Astrocyte of the spinal cord (primary cell): ENCODE measurements around the gene ZDBF2.
"Not testable (repeated sequence)": the region's sequence is repeated elsewhere in the genome, so short reads cannot be mapped to it uniquely, and the experiment has no call there.

Source experiments
- DNase-seq: peaks from one replicate; pipeline ENCODE4 v3.0.0; 2011; ENCODE audit warnings: low read depth, low spot score
- H3K4me3 ChIP-seq: 2 replicates; pipeline ENCODE4 v1.5.1; 2011; ENCODE audit warnings: low read depth, mild to moderate bottlenecking, low read length, moderate library complexity
- CTCF ChIP-seq: IDR thresholded peaks from 2 replicates; pipeline ENCODE4 v1.5.1; 2012; ENCODE audit warnings: low read depth, mild to moderate bottlenecking, low read length, inconsistent platforms
- in situ Hi-C: cut with HindIII; loops from 2 replicates; pipeline ENCODE4 v1.10.0; 2017; ENCODE audit warnings: low sequenced_read_pairs

The ZDBF2 gene

DNA sequence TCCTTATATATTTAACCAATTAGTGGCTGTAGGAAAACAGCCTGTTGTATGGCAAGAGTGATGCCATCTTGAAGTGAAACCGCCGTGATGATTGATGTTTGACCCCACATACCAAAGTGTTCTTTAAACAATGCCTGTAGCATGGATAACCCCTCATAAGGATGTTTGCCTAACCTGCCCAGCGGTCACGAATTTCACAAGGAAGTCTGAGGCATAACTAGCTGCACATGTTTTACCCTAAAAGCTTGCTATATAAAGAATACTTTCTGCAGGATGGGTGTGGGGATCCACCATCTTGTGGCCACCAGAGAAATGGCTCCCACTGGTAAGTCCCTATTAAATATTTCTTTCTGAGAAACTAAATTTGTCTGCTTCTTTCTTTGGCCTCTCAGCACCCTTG is 68.7 kb downstream of the ZDBF2 start:
- in situ Hi-C loops = no loop called here
- DNase-seq = no peak
- H3K4me3 ChIP-seq = no peak overlapping the region
- no peak for TF ChIP-seq CTCF

- in situ Hi-C loops = no loop called here
- no peak overlapping the region for H3K4me3 ChIP-seq
- no peak for DNase-seq
- no peak for TF ChIP-seq CTCF
These were observed 69.4 kb downstream of the ZDBF2 start for GRCh38 chr2:206343816-206344215.

DNA sequence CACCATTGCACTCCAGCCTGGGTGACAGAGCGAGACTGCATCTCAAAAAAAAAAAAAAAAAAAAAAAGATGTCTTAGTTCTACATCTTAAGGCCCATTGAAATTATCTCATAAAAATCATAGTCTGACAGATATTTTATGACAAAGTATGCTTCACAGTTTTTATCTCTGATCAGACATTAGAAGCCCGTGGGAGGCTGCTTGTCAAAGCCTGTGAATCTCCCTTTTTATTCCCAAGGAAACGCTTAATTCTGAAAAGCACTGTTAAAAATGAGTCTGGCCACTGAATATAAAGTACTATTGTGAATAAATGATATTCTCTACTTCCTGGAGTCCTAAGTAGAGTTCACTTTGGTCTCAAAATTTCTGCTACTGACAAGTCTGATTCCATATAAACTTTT is 71.1 kb downstream of the ZDBF2 start:
- in situ Hi-C loops = no loop called here
- TF ChIP-seq CTCF = no peak
- no peak overlapping the region for H3K4me3 ChIP-seq
- DNase-seq = no peak

DNA sequence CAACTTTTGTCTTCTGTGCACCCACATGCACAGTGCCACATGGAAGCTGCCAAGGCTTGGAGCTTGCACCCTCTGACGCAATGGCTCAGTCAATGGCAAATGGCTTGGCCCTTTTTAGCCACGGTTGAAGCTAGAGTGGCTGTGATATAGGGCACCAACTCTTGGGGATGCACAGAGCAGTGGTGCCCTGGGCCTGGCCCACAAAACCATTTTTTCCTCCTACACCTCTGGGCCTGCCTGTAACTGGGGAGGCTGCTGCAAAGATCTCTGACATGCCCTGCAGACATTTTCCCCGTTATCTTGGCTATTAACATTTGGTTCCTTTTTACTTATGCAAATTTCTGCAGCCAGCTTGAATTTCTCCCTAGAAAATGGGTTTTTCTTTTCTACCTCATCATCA is 74.9 kb downstream of the ZDBF2 start:
- no peak overlapping the region for H3K4me3 ChIP-seq
- in situ Hi-C loops = no loop called here
- no peak for DNase-seq
- TF ChIP-seq CTCF = no peak

- DNase-seq = no peak
- in situ Hi-C loops = no loop called here
- TF ChIP-seq CTCF = no peak
- H3K4me3 ChIP-seq = no peak overlapping the region
These were observed 78.1 kb downstream of the ZDBF2 start for GRCh38 chr2:206352571-206352970.

- H3K4me3 ChIP-seq = no peak overlapping the region
- TF ChIP-seq CTCF = no peak
- DNase-seq = no peak
- in situ Hi-C loops = no loop called here
These were observed 79.2 kb downstream of the ZDBF2 start for GRCh38 chr2:206353685-206354084.

DNA sequence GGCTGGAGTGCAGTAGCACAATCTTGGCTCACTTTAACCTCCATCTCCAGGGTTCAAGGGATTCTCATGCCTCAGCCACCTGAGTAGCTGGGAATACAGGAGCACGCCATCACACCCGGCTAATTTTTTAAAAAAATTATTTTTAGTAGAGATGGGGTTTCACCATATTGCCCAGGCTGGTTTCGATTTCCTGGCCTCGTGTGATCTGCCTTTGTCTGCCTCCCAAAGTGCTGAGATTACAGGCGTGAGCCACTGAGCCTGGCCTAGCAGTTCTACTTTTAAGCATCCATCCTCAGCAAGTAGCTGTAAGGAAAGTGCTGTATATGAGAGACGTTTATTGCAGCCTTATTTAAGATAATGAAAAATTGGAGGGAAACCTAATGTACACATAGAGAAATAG is 79.7 kb downstream of the ZDBF2 start:
- in situ Hi-C loops = no loop called here
- TF ChIP-seq CTCF = no peak
- no peak overlapping the region for H3K4me3 ChIP-seq
- DNase-seq = no peak

GRCh38 chr2:206356840-206357239 is 82.4 kb downstream of the ZDBF2 start:
- in situ Hi-C loops, H3K4me3 ChIP-seq, DNase-seq: not testable (repeated sequence)

DNA sequence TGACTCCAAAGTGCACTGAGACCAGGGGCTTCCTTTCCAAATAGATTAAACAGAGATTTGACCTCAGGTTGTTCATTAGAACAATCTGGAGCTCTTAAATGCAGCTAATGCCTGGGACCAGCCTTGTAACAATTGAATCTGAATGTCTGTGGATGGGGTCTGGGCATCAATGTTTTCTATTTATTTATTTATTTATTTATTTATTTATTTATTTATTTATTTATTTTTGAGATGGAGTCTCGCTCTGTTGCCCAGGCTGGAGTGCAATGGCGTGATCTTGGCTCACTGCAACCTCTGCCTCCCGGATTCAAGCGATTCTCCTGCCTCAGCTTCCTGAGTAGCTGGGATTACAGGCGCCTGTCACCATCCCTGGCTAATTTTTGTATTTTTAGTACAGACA is 86.4 kb downstream of the ZDBF2 start:
- in situ Hi-C loops, H3K4me3 ChIP-seq, DNase-seq: not testable (repeated sequence)
